Heart left ventricle (tissue), 13 donors: ENCODE measurements around the gene ST3GAL6.

Experiments
- POLR2A ChIP-seq, 2 donors: fragments of 450-650 bp; IDR thresholded peaks; one replicate each; pipeline ENCODE4 v1.6.1; 2017; ENCODE audit warnings: antibody characterized with exemption in 2 of 2, mild to moderate bottlenecking in 2 of 2, moderate library complexity in 2 of 2
- TF ChIP-seq, protein P1 (sequence below), 12 donors: fragments of 200-600 bp; sonication (generic) in 4 of 12; IDR thresholded peaks; one replicate each; pipeline versions ENCODE4 v1.5.0 to v1.8.0; 2018 to 2022; ENCODE audit warnings: antibody characterized with exemption in 12 of 12, mild to moderate bottlenecking in 5 of 12
- donor health status: ischemic (EF 13 %, LVEDD 7.1; RV severe dilation, severe dysfunction).
- donor health status: DM: no; HTN: yes; CAD: no.
- donor health status: DM: no; HTN: no; CAD: no.
- donor health status: ischemic (EF 25% LVEDD 6.9; RV normal size, moderate dysfunction).
- donor health status: ischemic (EF 25% LVEDD 5.7; RV mildly dilated, moderate dysfunction).
- donor health status: ischemic (EF 35%, LVEDD 5.7; RV mildly dilated, moderate dysfunction).
- donor health status: nonischemic (EF 11% LVEDD 7.7; RV severe dilation, severe dysfunction).
- donor health status: DM: yes; HTN: yes; CAD: no.
- donor health status: PGD.
- donor health status: ischemic (EF 29% LVEDD 5.4; RV normal size, mild dysfunction).
- donor health status: nonischemic (EF 23%, LVEDD 6.1; RV moderate dilation, normal function).

DNA sequence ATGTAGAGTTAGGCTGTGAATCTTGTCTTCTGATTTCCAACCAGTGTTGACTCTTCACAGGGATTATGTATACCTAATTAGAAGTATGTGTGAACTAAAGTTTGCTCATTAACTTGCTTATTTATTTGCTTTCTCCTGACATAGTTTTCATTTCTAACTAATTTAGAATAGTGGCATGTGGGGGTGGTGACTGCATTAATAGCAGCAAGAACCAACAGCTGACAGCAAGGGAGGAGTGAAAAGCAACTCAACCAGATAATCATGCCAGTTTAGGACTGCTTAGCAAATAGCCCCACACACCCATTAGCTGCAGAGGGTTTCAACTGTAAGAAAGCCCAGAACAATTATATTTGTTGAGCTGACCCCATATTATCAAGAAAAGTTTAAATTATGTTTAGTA, 3.8 kb downstream of the ST3GAL6 start:
- TF ChIP-seq, protein P1, sequence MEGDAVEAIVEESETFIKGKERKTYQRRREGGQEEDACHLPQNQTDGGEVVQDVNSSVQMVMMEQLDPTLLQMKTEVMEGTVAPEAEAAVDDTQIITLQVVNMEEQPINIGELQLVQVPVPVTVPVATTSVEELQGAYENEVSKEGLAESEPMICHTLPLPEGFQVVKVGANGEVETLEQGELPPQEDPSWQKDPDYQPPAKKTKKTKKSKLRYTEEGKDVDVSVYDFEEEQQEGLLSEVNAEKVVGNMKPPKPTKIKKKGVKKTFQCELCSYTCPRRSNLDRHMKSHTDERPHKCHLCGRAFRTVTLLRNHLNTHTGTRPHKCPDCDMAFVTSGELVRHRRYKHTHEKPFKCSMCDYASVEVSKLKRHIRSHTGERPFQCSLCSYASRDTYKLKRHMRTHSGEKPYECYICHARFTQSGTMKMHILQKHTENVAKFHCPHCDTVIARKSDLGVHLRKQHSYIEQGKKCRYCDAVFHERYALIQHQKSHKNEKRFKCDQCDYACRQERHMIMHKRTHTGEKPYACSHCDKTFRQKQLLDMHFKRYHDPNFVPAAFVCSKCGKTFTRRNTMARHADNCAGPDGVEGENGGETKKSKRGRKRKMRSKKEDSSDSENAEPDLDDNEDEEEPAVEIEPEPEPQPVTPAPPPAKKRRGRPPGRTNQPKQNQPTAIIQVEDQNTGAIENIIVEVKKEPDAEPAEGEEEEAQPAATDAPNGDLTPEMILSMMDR (IDR thresholded peaks at IDR 0.05) = no peak
- TF ChIP-seq POLR2A (IDR thresholded peaks at IDR 0.05) = no peak
